GM18508 (cell line): ENCODE data around the gene DCT.
"Not testable (repeated sequence)": the region's sequence is repeated elsewhere in the genome, so short reads cannot be mapped to it uniquely, and the experiment has no call there.

Experiments
- ATAC-seq: cut with Tn5 transposase; IDR thresholded peaks from one replicate; pipeline ENCODE4 v1.9.1; 2021; ENCODE audit warnings: moderate number of reproducible peaks; ENCODE audit not compliant: insufficient read depth, unreplicated experiment

The DCT gene

DNA sequence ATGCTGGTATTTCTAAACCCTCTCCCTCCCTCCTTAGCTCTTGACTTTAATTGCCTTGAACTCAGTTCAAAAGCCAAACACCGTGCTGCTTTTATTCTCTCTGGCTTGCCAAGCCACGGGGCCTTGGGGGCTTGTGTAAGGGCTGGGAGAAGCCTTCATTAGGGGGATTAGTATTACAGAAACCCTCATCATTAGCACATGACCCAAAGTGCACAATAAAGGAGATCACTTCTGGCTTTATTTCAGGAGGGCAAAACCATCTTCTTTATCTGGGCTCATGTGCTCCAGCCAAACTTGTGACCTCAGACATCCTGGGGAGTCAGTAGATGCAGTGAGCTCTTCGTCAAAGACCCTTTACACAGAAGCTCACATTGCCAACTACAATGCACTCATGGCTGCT is at the start of gene DCT:
DCT (minus strand) TSS at position 67 of the 400 bp plus-strand sequence. CDS start 427 bp downstream, outside the sequence.
- ATAC-seq, result no peak

DNA sequence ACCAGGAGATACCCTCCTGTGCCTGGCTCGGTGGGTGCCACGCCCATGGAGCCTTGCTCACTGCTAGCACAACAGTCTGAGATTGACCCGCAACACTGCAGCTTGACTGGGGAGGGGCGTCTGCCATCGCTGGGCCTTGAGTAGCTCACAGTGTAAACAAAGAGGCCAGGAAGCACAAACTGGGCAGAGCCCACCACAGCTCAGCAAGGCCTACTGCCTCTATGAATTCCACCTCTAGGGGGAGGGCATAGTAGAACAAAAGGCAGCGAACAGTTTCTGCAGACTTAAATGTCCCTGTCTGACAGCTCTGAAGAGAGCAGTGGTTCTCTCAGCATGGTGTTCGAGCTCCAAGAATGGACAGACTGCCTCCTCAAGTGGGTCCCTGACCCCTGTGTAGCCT is 47.5 kb upstream of the DCT start:
- ATAC-seq, result not testable (repeated sequence)

- no peak for ATAC-seq
These were observed 46.3 kb upstream of the DCT start for GRCh38 chr13:94525781-94526180.

GRCh38 chr13:94524407-94524806 is 44.9 kb upstream of the DCT start:
- no peak for ATAC-seq

DNA sequence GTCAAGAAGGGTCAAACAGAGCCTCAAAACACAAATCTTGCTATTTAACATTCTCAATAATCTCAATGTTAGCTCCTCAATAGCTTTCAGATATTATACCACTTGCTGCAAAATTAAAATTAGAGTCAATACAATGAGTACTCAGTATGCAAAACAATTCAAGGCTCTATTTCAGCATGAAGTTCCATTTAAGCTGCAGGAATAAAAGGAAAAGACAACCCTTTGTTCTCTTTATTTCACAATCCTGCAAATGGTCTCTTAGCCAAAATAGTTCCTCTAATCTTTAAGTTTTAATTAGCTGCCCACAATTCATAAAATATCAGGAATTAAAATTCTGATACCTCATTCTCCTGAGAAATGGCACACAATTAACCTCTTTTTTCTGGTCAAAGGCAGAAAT is 40.5 kb upstream of the DCT start:
- ATAC-seq, result no peak

DNA sequence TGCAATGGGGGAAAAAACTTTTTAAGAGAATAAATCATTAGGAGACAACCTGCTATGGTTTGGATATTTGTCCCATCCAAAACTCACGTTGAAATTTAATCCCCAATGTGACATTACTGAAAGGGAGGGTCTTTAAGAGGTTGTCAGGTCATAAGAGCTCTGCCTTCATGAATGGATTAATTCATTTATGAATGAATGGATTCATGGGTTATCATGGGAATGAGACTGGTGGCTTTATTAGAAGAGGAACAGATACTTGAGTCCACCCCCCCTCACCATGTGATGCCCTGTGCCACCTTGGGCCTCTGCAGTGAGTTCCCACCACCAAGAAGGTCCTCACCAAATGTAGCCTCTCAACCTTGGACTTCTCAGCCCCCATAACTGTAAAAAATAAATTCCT is 37.0 kb upstream of the DCT start:
- no peak for ATAC-seq

GRCh38 chr13:94515911-94516310 is 36.4 kb upstream of the DCT start:
- ATAC-seq, result no peak

GRCh38 chr13:94515374-94515773 is 35.9 kb upstream of the DCT start:
- ATAC-seq, result no peak

DNA sequence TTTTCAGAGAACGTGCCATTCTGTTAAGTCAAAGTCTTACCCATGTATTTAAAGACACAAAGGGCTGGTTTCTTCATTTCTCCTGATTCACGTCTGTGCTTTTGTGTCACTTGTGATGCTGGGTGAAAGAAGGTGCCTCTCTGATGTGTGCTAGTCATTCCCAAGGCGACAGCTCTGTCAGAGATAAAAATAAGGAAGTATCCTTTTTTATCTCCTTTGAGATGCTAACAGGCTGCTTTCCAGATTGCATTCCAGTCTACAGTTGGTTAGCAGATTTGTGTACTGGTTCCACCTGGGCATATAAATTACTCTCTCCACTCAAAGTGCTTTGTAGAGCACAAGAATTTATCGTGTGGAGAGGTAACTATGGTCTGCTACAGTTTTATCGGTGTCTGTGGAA is 33.5 kb upstream of the DCT start:
- ATAC-seq, result no peak

DNA sequence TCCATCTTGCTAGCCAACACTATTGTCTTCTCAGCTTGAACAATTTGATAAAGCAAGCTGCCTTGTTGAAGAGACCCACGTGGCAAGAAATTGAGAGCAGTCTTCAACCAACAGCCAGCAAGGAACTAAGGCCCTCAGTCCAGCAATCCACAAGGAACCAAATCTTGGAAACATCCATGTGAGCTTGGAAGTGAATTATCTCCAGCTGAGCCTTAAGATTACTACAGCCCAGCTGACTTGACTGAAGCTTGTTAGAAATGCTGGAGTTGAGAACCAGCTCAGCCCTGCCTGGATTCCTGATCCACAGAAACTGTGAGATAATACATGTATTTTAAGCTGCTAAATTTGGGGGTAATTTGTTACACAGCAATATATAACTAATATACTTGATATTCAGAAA is 26.2 kb upstream of the DCT start:
- no peak for ATAC-seq

DNA sequence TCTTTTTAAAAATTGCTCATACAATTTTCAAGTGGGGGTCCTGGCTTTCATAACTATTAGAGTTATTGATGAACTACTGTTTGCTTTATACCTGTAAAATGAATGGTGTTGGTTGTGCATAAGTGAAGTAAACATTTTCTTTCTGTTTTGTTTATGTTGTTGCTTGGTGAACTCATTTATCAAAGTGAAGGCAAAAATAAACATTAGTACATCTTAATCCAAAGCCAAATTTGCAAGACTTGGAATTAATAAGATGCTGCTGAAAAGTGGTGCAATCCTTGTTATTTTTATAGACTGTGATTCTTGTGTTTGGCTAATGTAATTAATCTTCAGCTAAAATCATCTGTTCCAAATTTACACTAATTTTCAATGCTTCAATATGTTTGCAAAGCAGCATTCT is 24.4 kb upstream of the DCT start:
- no peak for ATAC-seq

- ATAC-seq, result not testable (repeated sequence)
These were observed 19.3 kb upstream of the DCT start for GRCh38 chr13:94498831-94499230.

GRCh38 chr13:94495806-94496205 is 16.3 kb upstream of the DCT start:
- ATAC-seq, result no peak

- no peak for ATAC-seq
These were observed 14.5 kb upstream of the DCT start for GRCh38 chr13:94494026-94494425.

DNA sequence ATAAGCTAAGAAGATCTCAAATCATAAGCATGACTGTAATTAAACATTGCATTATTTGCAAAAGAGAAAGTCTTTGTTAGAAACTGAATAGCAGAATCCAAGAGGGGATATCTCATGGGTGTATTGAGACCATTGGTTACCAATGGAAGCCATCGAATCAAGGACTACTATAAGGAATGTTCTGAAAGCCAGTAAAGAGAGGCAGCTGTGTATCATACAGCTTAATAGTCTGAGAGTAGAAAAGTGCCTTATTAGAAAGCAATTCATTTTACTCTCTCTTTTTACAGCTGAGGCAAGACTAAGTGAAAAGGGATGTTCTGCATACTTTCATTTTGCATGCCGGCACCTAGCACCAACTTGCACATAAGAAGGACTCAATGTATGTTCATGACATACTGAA is 7.6 kb upstream of the DCT start:
- ATAC-seq, result no peak

DNA sequence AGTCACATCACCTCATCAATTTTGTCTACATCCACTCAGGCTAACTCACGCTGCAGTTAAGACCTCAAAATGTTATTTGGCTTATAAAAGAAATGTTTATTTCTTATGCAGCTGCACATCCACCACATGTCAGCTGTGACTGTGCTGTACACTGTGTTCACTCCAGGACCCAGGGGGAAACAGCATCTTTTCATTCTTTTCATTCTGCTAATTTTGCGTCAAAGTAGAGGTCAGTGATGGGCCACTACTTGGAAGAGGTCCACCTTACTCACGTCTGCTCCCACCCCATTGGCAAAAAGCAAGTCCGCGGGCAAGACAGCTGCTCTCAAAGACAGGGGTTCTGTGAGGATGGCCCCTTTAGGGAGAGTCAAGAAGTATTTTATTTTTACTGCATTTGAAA is 4.5 kb upstream of the DCT start:
- no peak for ATAC-seq

DNA sequence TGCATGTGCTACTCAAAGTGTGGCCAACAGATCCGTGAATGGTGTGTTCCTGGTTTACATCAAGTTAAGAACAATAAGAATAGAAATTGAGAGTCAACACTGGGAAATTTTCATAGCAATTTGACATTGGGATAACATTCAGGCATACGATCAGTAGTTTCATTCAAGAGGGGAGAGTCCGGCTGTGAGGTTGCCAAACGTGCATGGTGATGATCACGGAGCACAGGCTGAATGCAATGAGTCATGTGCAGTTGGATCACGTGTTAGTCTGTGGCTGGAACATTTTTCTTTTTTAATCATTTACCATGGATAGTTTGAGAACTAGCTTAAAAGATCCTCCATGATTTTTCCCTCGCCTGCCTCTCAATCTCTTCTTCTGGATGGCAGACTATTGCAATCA is 2.5 kb upstream of the DCT start:
- ATAC-seq, result no peak

DNA sequence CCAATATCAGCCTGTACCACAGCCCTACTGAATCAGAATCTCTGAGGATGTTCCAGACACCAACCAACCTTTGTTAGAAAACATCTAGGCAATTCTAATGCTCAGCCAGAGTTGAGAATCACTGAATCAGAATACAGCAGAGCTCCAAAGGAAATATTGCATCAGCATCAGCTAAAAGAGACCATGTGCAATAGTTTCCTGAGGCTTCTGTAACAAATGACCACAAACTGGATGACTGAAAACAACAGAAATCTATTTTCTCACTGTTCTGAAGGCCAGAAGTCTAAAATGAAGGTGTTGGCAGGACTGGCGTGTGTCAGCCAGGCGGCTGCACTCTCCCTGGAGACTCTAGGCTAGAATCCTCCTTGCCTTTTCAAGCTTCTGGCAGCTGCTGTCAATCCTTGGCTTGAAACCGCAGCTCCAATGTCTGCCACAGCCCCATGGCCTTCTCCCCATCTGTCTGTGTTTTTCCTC is 1.2 kb upstream of the DCT start:
- ATAC-seq, result no peak

DNA sequence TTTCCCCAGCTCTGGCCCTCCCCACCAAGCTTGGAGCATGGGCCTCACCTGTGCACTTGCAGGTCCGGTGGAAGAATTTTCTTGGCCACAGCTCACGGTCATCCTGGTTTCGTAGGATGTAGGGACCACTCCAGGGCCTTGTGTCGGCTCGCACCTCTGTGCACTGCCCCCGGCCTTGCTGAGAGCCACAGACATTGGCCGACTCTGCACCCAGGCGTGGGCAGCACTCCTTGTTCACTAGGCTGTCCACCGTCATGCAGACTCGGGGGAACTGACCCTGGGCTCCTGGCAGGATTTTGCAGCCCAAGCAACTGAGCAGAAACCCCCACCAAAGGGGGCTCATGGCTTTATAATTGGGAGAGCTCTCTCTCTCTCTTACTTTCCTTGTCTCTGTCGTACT is 569 bp downstream of the DCT start:
- ATAC-seq, result no peak

- no peak for ATAC-seq
These were observed 9.4 kb downstream of the DCT start for GRCh38 chr13:94470126-94470525.

- ATAC-seq, result no peak
These were observed 14.7 kb downstream of the DCT start for GRCh38 chr13:94464771-94465170.

- ATAC-seq, result no peak
These were observed 16.8 kb downstream of the DCT start for GRCh38 chr13:94462670-94463069.

- ATAC-seq, result no peak
These were observed 20.4 kb downstream of the DCT start for GRCh38 chr13:94459116-94459515.
